A549 (cell line): ENCODE measurements around the gene OR10X1. TPM values are rescaled to one million over a fixed set of nuclear protein-coding genes. Genes with fewer than 3 reads are reported as not detected.

Experiments used
- ATAC-seq, 2 experiments: fragments of 200-7000 bp in 1 of 2; fragments of >200 bp in 1 of 2; cut with Nextera tagmentation in 1 of 2; cut with Tn5 transposase in 1 of 2; 3 replicates each; pipeline versions ENCODE4 v1.8.0 to v1.9.1; 2018 to 2020; ENCODE audit warnings: mild to moderate bottlenecking in 1 of 2, moderate library complexity in 1 of 2
- CTCF ChIA-PET: fragments of 300-600 bp; sonication (Branson Sonifier 250); formaldehyde crosslinking; extraction: SDS; loops from one replicate; lab custom pipeline; 2021; ENCODE audit warnings: antibody characterized with exemption, inconsistent platforms; lab: Yijun Ruan, JAX
- POLR2A ChIA-PET: fragments of 350-600 bp; formaldehyde crosslinking; extraction: SDS; loops from one replicate; lab custom pipeline; 2021; ENCODE audit warnings: antibody characterized with exemption, inconsistent platforms; lab: Yijun Ruan, JAX
- DNase-seq, 2 experiments: peaks; one replicate each; pipeline versions ENCODE4 v3.0.0 to v3.0.0-alpha.2; 2011 to 2016; ENCODE audit warnings: low read depth in 1 of 2, low spot score in 1 of 2
- FAIRE-seq: peaks from 2 replicates; lab custom pipeline; 2011; peaks lifted over from hg19 to GRCh38; lab: Jason Lieb, UNC
- H3K27ac ChIP-seq, 2 experiments: fragments of >200 bp; sonication (Bioruptor Twin); formaldehyde crosslinking; 3 replicates each; pipeline ENCODE4 v1.5.1; 2016 to 2017
- H3K4me1 ChIP-seq: fragments of >200 bp; sonication (Bioruptor Twin); formaldehyde crosslinking; 3 replicates; pipeline ENCODE4 v1.6.1; 2016
- H3K4me2 ChIP-seq: fragments of >200 bp; sonication (Bioruptor Twin); formaldehyde crosslinking; 3 replicates; pipeline ENCODE4 v1.6.1; 2016
- H3K4me3 ChIP-seq: fragments of >200 bp; sonication (Bioruptor Twin); formaldehyde crosslinking; 3 replicates; pipeline ENCODE4 v1.5.1; 2016
- H3K9me3 ChIP-seq: fragments of >200 bp; sonication (Bioruptor Twin); formaldehyde crosslinking; 3 replicates; pipeline ENCODE4 v1.6.1; 2016
- ATOH8 ChIP-seq: fragments of 250-450 bp; sonication (Bioruptor Pico); IDR thresholded peaks from 2 replicates; pipeline ENCODE4 v1.5.0; 2020; ENCODE audit warnings: low read depth, mild to moderate bottlenecking, moderate library complexity
- BCL3 ChIP-seq: fragments of >200 bp; sonication (Bioruptor Twin); formaldehyde crosslinking; IDR thresholded peaks from 3 replicates; pipeline ENCODE4 v1.6.1; 2016
- CBX2 ChIP-seq: fragments of 200-600 bp; sonication (generic); IDR thresholded peaks from 2 replicates; pipeline ENCODE4 v1.6.1; 2016; ENCODE audit warnings: low read depth, mild to moderate bottlenecking, borderline replicate concordance
- CHD4 ChIP-seq: fragments of 200-600 bp; sonication (generic); IDR thresholded peaks from 2 replicates; pipeline ENCODE4 v1.6.1; 2016; ENCODE audit warnings: antibody characterized with exemption, mild to moderate bottlenecking, borderline replicate concordance
- EHF ChIP-seq: fragments of 250-450 bp; sonication (Bioruptor Pico); IDR thresholded peaks from 2 replicates; pipeline ENCODE4 v1.5.0; 2020; ENCODE audit warnings: mild to moderate bottlenecking
- EP300 ChIP-seq, 2 experiments: fragments of >200 bp; sonication (Bioruptor Twin); formaldehyde crosslinking; IDR thresholded peaks; 2 replicates in 1 of 2; 3 replicates in 1 of 2; pipeline ENCODE4 v1.6.1; 2016 to 2017
- ESRRA ChIP-seq: fragments of 150-350 bp; IDR thresholded peaks from 2 replicates; pipeline ENCODE4 v1.6.1; 2014; ENCODE audit warnings: mild to moderate bottlenecking, low read length, borderline replicate concordance
- FOXS1 ChIP-seq: fragments of 250-450 bp; sonication (Bioruptor Pico); IDR thresholded peaks from 2 replicates; pipeline ENCODE4 v1.5.0; 2020; ENCODE audit warnings: mild to moderate bottlenecking, moderate library complexity
- HOXA7 ChIP-seq: fragments of 250-450 bp; sonication (Bioruptor Pico); IDR thresholded peaks from 2 replicates; pipeline ENCODE4 v1.5.0; 2020; ENCODE audit warnings: mild to moderate bottlenecking, moderate library complexity
- HOXB13 ChIP-seq: fragments of 250-450 bp; sonication (Bioruptor Pico); IDR thresholded peaks from 2 replicates; pipeline ENCODE4 v1.5.0; 2020; ENCODE audit warnings: low read depth, mild to moderate bottlenecking, moderate library complexity
- JUN ChIP-seq, 2 experiments: fragments of >200 bp; sonication (Bioruptor Twin); formaldehyde crosslinking; IDR thresholded peaks; 2 replicates in 1 of 2; 3 replicates in 1 of 2; pipeline ENCODE4 v1.6.1; 2016 to 2017
- KDM5A ChIP-seq: fragments of 200-600 bp; sonication (generic); IDR thresholded peaks from 2 replicates; pipeline ENCODE4 v1.6.1; 2016; ENCODE audit warnings: antibody characterized with exemption, mild to moderate bottlenecking
- MAFK ChIP-seq: fragments of 450-650 bp; IDR thresholded peaks from 2 replicates; pipeline ENCODE4 v1.6.1; 2014; ENCODE audit not compliant: partially characterized antibody
- MAZ ChIP-seq: fragments of 150-350 bp; IDR thresholded peaks from 2 replicates; pipeline ENCODE4 v1.6.1; 2014; ENCODE audit warnings: antibody characterized with exemption, low read depth, low read length, borderline replicate concordance
- NFE2L2 ChIP-seq: fragments of 150-350 bp; conservative IDR thresholded peaks from 2 replicates; pipeline ENCODE4 v1.6.1; 2014; ENCODE audit warnings: low read length
- NPAS2 ChIP-seq: fragments of 250-450 bp; sonication (Bioruptor Pico); IDR thresholded peaks from 2 replicates; pipeline ENCODE4 v1.8.0; 2022; ENCODE audit warnings: mild to moderate bottlenecking, moderate library complexity, borderline replicate concordance
- RAD21 ChIP-seq, 2 experiments: fragments of >200 bp in 1 of 2; sonication (Bioruptor Twin) in 1 of 2; formaldehyde crosslinking in 1 of 2; IDR thresholded peaks in 1 of 2; conservative IDR thresholded peaks in 1 of 2; 2 replicates in 1 of 2; 3 replicates in 1 of 2; pipeline ENCODE4 v1.6.1; 2012 to 2018; ENCODE audit warnings: inconsistent platforms in 1 of 2
- RARB ChIP-seq: fragments of 250-450 bp; sonication (Bioruptor Pico); IDR thresholded peaks from 2 replicates; pipeline ENCODE4 v1.8.0; 2021; ENCODE audit warnings: mild to moderate bottlenecking, moderate library complexity
- RFX5 ChIP-seq: fragments of 450-650 bp; IDR thresholded peaks from 2 replicates; pipeline ENCODE4 v1.7.1; 2014; ENCODE audit warnings: antibody characterized with exemption, mild to moderate bottlenecking, moderate library complexity
- TP53 ChIP-seq: fragments of 250-450 bp; sonication (Bioruptor Pico); IDR thresholded peaks from 2 replicates; pipeline ENCODE4 v1.5.0; 2021; ENCODE audit warnings: mild to moderate bottlenecking, moderate library complexity
- WGBS: methylation state at CpG from one replicate; pipeline ENCODE4 v1.1.6; 2017; ENCODE audit errors: missing lambda C conversion rate; 5-methylcytosine and 5-hydroxymethylcytosine counted together
- polyA minus RNA-seq: library from RNA; depleted of rRNA, polyadenylated mRNA; stranded (reverse); fragments of >200 nt; gene quantifications from 2 replicates; pipeline ENCODE4 v1.2.3, GENCODE V29; 2011; rRNA and poly(A)+ RNA removed
- polyA plus RNA-seq, 4 experiments: library from polyadenylated mRNA; depleted of rRNA in 3 of 4; stranded (reverse); fragments of >200 nt; fragmentation: RNase III in 1 of 4; extraction: RNeasy Plus Mini Kit Qiagen cat#74134 plus additional on column Dnase treatment in 1 of 4; gene quantifications; 2 replicates in 3 of 4; 3 replicates in 1 of 4; pipeline ENCODE4 v1.2.3, GENCODE V29; 2011 to 2017
- TF ChIP-seq, protein P1 (sequence below): IDR thresholded peaks from 2 replicates; pipeline ENCODE4 v1.6.1; 2012
- TF ChIP-seq, protein P2 (sequence below): IDR thresholded peaks from 2 replicates; pipeline ENCODE4 v1.6.1; 2012; ENCODE audit warnings: low read depth, borderline replicate concordance
- TF ChIP-seq, protein P3 (sequence below): fragments of 150-350 bp; IDR thresholded peaks from 2 replicates; pipeline ENCODE4 v1.6.1; 2014; ENCODE audit warnings: low read depth, mild to moderate bottlenecking, low read length

The OR10X1 gene, protein sequence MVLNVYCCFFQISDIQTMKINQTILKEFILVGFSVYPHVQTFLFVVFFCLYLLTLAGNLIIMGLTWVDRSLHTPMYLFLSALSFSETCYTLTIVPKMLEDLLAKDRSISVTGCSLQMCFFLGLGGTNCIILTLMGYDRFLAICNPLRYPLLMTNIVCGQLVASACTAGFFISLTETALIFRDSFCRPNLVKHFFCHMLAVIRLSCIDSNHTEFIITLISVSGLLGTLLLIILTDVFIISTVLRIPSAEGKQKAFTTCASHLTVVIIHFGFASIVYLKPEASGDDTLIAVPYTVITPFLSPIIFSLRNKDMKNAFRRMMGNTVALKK
- polyA plus RNA-seq (2011; rRNA removed) = not detected in 2 replicates
- not detected in 2 replicates for polyA plus RNA-seq (2012; cell fraction: cytosol; rRNA removed)
- not detected in 2 replicates for polyA plus RNA-seq (2012; cell fraction: nucleus; rRNA removed)
- not detected in 3 replicates for polyA plus RNA-seq (2017; fragmentation: RNase III; extraction: RNeasy Plus Mini Kit Qiagen cat#74134 plus additional on column Dnase treatment)
- polyA minus RNA-seq = not detected in 2 replicates

DNA sequence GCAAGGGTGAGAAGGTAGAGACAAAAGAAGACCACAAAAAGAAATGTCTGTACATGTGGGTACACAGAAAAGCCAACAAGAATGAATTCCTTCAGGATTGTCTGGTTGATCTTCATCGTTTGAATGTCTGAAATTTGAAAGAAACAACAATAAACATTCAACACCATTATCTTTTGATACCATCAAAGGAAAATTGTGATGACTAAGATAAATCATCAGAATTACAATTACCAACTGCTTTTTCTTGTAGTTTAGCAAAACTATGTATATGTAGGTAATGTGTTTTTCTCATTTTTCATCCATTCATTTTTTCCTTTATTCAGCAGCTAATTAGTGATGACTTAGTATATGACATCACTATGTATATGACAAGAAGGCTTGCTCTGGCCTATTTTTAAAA, at the start of gene OR10X1:
OR10X1 (minus strand) TSS at position 167 of the 400 bp plus-strand sequence; CDS start at position 167, 0 bp downstream.
- POLR2A ChIA-PET = no interaction called here
- Histone ChIP-seq H3K27ac (no peak within 1 kb of the TSS), H3K4me3 (no peak within 1 kb of the TSS), H3K4me2 (no peak within 1 kb of the TSS), H3K9me3 (no peaks in the 10 kb centered on the region), H3K4me1 (no peaks in the 10 kb centered on the region)
- WGBS = 0% methylated on average over 1 of the region's 1 CpG
- FAIRE-seq (no peak), DNase-seq (no peak), ATAC-seq (no peak)
- CTCF ChIA-PET = no interaction called here
- TF ChIP-seq, protein P1, sequence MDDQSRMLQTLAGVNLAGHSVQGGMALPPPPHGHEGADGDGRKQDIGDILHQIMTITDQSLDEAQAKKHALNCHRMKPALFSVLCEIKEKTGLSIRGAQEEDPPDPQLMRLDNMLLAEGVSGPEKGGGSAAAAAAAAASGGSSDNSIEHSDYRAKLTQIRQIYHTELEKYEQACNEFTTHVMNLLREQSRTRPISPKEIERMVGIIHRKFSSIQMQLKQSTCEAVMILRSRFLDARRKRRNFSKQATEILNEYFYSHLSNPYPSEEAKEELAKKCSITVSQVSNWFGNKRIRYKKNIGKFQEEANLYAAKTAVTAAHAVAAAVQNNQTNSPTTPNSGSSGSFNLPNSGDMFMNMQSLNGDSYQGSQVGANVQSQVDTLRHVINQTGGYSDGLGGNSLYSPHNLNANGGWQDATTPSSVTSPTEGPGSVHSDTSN = no peak
- TF ChIP-seq MAFK (peak; percentile 61), EP300 (IDR thresholded peaks at IDR 0.05) (no peak), ATOH8 (CRISPR knock-in tag) (no peak)

DNA sequence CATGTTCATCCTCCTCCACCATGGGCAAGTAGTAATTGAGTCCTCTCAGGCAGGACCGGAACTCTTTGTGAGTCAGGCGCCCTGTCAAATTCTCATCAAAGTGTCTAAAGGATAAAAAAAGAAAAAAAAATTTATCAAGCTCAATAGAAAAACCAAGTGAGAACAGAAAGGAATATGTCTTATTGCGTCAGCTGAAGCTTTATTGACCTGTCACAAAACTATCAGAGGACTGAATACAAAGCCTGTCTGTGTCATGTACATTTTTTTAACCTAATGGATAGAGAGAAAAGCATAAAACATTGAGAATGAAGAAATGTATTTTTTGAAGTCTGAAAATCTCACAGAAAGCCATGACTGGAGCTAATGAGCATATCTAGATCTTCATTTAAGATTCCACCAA, 34.1 kb upstream of the OR10X1 start:
- WGBS = 2% methylated on average over 3 of the region's 3 CpGs
- H3K4me1 ChIP-seq = no peaks in the 10 kb centered on the region
- CTCF ChIA-PET = no interaction called here
- DNase-seq (no peak), FAIRE-seq (no peak), ATAC-seq (no peak)
- TF ChIP-seq NPAS2 (CRISPR knock-in tag) (no peak), TP53 (CRISPR knock-in tag) (no peak), JUN (IDR thresholded peaks at IDR 0.05) (no peak)
- no peak overlapping the region for H3K27ac ChIP-seq
- H3K9me3 ChIP-seq = no peaks in the 10 kb centered on the region
- H3K4me2 ChIP-seq = no peak overlapping the region
- no peak overlapping the region for H3K4me3 ChIP-seq
- POLR2A ChIA-PET = no interaction called here

GRCh38 chr1:158611916-158612315, 32.2 kb upstream of the OR10X1 start:
- H3K27ac ChIP-seq = no peak overlapping the region
- DNase-seq = no peak
- no peak for FAIRE-seq
- no peaks in the 10 kb centered on the region for H3K4me1 ChIP-seq
- CTCF ChIA-PET = interaction anchor here (1.1 kb wide), 1 partner anchor 10 kb away, joined by 3 read pairs; no protein-coding TSS in a partner anchor
- 2% methylated on average over 3 of the region's 3 CpGs for WGBS
- TF ChIP-seq CHD4 (no peak), MAZ (no peak), EHF (CRISPR knock-in tag) (no peak), MAFK (no peak), ATOH8 (CRISPR knock-in tag) (no peak), FOXS1 (CRISPR knock-in tag) (no peak), RFX5 (no peak), HOXB13 (CRISPR knock-in tag) (no peak), TP53 (CRISPR knock-in tag) (no peak), CBX2 (no peak), RAD21 (conservative IDR thresholded peaks at IDR 0.05 in 1 of 2, IDR thresholded peaks at IDR 0.05 in 1 of 2) (no peak), BCL3 (no peak), ESRRA (no peak), RARB (CRISPR knock-in tag) (no peak), KDM5A (no peak), HOXA7 (CRISPR knock-in tag) (no peak), NFE2L2 (no peak)
- TF ChIP-seq, protein P2, sequence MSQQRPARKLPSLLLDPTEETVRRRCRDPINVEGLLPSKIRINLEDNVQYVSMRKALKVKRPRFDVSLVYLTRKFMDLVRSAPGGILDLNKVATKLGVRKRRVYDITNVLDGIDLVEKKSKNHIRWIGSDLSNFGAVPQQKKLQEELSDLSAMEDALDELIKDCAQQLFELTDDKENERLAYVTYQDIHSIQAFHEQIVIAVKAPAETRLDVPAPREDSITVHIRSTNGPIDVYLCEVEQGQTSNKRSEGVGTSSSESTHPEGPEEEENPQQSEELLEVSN = no peak
- TF ChIP-seq, protein P3, sequence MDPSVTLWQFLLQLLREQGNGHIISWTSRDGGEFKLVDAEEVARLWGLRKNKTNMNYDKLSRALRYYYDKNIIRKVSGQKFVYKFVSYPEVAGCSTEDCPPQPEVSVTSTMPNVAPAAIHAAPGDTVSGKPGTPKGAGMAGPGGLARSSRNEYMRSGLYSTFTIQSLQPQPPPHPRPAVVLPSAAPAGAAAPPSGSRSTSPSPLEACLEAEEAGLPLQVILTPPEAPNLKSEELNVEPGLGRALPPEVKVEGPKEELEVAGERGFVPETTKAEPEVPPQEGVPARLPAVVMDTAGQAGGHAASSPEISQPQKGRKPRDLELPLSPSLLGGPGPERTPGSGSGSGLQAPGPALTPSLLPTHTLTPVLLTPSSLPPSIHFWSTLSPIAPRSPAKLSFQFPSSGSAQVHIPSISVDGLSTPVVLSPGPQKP = no peak
- TF ChIP-seq, all 56 proteins: peak for 0
- POLR2A ChIA-PET = no interaction called here
- Histone ChIP-seq H3K4me3 (no peak overlapping the region), H3K4me2 (no peak overlapping the region), H3K9me3 (no peaks in the 10 kb centered on the region)
- no peak for ATAC-seq
